OCI-LY3 (cell line): ENCODE results near the gene FTSJ3.

Experiments used
- H2AFZ ChIP-seq: fragments of 200-600, 300-600 bp; shearing (Covaris generic); 2 replicates; pipeline ENCODE4 v1.6.0; 2014; ENCODE audit warnings: antibody characterized with exemption, low read depth, low read length
- H3K27ac ChIP-seq: fragments of 200-600, 300-600 bp; sonication (generic); 2 replicates; pipeline ENCODE4 v1.5.1; 2014; ENCODE audit warnings: mild to moderate bottlenecking, low read length, moderate library complexity, mixed read lengths
- H3K27me3 ChIP-seq: fragments of 200-600, 300-600 bp; sonication (generic); 2 replicates; pipeline ENCODE4 v1.6.1; 2014; ENCODE audit warnings: low read depth, low read length, mixed read lengths
- H3K36me3 ChIP-seq: fragments of 200-600, 300-600 bp; sonication (generic); replicated peaks from 2 replicates; pipeline ENCODE3; 2014; ENCODE audit warnings: low read depth, low read length, mixed read lengths
- H3K4me1 ChIP-seq: fragments of 300-600, 200-600 bp; sonication (generic); 2 replicates; pipeline ENCODE4 v1.6.1; 2014; ENCODE audit warnings: low read length, mixed read lengths
- H3K4me2 ChIP-seq: fragments of 200-600, 300-600 bp; sonication (generic); 2 replicates; pipeline ENCODE4 v1.6.1; 2014; ENCODE audit warnings: low read length, mixed read lengths
- H3K4me3 ChIP-seq: fragments of 300-600, 200-600 bp; sonication (generic); 2 replicates; pipeline ENCODE4 v1.5.1; 2014; ENCODE audit warnings: antibody characterized with exemption, mild to moderate bottlenecking, low read length, moderate library complexity
- H3K79me2 ChIP-seq: fragments of 300-600, 200-600 bp; shearing (Covaris generic); 2 replicates; pipeline ENCODE4 v1.6.1; 2014; ENCODE audit warnings: mild to moderate bottlenecking, low read length, mixed read lengths
- H3K9ac ChIP-seq: fragments of 300-600, 200-600 bp; shearing (Covaris generic); 2 replicates; pipeline ENCODE4 v1.6.0; 2014; ENCODE audit warnings: mild to moderate bottlenecking, low read length, moderate library complexity
- H3K9me3 ChIP-seq: fragments of 200-600, 300-600 bp; shearing (Covaris generic); 2 replicates; pipeline ENCODE4 v1.6.1; 2014; ENCODE audit warnings: low read length, mixed read lengths; ENCODE audit not compliant: insufficient read depth
- H4K20me1 ChIP-seq: fragments of 200-600, 300-600 bp; sonication (generic); 2 replicates; pipeline ENCODE4 v1.6.1; 2016; ENCODE audit warnings: low read length, mixed read lengths; ENCODE audit not compliant: insufficient read depth
- EZH2phosphoT487 ChIP-seq: fragments of 200-600 bp; shearing (Covaris generic); IDR thresholded peaks from 2 replicates; pipeline ENCODE4 v1.6.1; 2018; ENCODE audit warnings: antibody characterized with exemption, mixed run types, low read depth
- TF ChIP-seq, protein P1 (sequence below): fragments of 200-600, 300-600 bp; sonication (generic); IDR thresholded peaks from 2 replicates; pipeline ENCODE4 v1.5.1; 2014; ENCODE audit warnings: antibody characterized with exemption, low read length, low read depth

FTSJ3 gene

DNA sequence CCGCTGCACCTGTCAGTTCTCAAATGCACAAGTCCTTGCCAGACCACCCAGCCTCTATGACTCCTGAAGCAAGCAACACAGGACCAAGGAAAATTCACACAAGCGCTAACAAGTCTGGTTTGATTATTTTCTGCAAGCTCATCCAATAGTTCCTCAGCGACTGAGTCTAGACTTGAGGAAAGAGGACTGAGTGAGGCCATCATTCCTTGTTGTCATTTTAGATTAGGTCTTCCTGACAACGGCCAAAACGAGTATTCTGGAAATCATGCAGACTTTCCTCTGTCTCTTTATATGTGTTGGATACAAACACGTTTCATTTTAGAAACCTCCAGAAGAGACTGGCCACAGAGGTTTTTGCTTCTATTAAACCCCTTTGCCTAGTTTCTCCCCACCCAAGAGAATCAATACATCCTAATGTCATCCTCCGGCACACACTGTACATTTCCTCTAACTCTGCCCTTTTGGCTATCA, 54.6 kb downstream of the FTSJ3 start:
- H3K4me2 ChIP-seq: peak overlapping the region; percentile 64
- peak overlapping the region; percentile 91 for H3K9ac ChIP-seq
- H3K27me3 ChIP-seq: no peaks in the 10 kb centered on the region
- no peaks in the 10 kb centered on the region for H3K9me3 ChIP-seq
- H3K4me3 ChIP-seq: peak overlapping the region; percentile 88
- peaks cover 36% of the 10 kb centered on the region for H4K20me1 ChIP-seq
- TF ChIP-seq EZH2phosphoT487: no peak
- TF ChIP-seq, protein P1, sequence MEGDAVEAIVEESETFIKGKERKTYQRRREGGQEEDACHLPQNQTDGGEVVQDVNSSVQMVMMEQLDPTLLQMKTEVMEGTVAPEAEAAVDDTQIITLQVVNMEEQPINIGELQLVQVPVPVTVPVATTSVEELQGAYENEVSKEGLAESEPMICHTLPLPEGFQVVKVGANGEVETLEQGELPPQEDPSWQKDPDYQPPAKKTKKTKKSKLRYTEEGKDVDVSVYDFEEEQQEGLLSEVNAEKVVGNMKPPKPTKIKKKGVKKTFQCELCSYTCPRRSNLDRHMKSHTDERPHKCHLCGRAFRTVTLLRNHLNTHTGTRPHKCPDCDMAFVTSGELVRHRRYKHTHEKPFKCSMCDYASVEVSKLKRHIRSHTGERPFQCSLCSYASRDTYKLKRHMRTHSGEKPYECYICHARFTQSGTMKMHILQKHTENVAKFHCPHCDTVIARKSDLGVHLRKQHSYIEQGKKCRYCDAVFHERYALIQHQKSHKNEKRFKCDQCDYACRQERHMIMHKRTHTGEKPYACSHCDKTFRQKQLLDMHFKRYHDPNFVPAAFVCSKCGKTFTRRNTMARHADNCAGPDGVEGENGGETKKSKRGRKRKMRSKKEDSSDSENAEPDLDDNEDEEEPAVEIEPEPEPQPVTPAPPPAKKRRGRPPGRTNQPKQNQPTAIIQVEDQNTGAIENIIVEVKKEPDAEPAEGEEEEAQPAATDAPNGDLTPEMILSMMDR: no peak
- H3K4me1 ChIP-seq: peaks cover 26% of the 10 kb centered on the region
- H3K27ac ChIP-seq: peak overlapping the region; percentile 97
- H2AFZ ChIP-seq: no peak overlapping the region
- peaks cover 33% of the 10 kb centered on the region for H3K36me3 ChIP-seq
- peaks cover 93% of the 10 kb centered on the region for H3K79me2 ChIP-seq
